Trophoblast cell (in vitro differentiated cells and primary cell): ENCODE measurements around the gene TPRG1.

ENCODE experiments used
- DNase-seq, 2 donors: peaks; one replicate each; pipeline ENCODE4 v3.0.0-alpha.2; 2016
- H2AFZ ChIP-seq: 2 replicates; pipeline ENCODE4 v1.6.1; 2013; ENCODE audit warnings: low read length, moderate library complexity, mild to moderate bottlenecking; ENCODE audit not compliant: insufficient read depth, poor library complexity
- H2AK5ac ChIP-seq: 2 replicates; pipeline ENCODE4 v1.6.1; 2013; ENCODE audit warnings: mild to moderate bottlenecking, low read length
- H2BK120ac ChIP-seq: 2 replicates; pipeline ENCODE4 v1.6.1; 2013; ENCODE audit warnings: low read length, mild to moderate bottlenecking, moderate library complexity; ENCODE audit not compliant: insufficient read depth, poor library complexity
- H2BK12ac ChIP-seq: 2 replicates; pipeline ENCODE4 v1.6.1; 2013; ENCODE audit warnings: mild to moderate bottlenecking, low read length, moderate library complexity
- H2BK5ac ChIP-seq: 2 replicates; pipeline ENCODE4 v1.6.1; 2013; ENCODE audit warnings: low read length, low read depth, moderate library complexity, mild to moderate bottlenecking; ENCODE audit not compliant: poor library complexity
- H3K14ac ChIP-seq: 2 replicates; pipeline ENCODE4 v1.6.1; 2013; ENCODE audit warnings: mild to moderate bottlenecking, low read length
- H3K18ac ChIP-seq: 2 replicates; pipeline ENCODE4 v1.6.1; 2013; ENCODE audit warnings: mild to moderate bottlenecking, low read length
- H3K23ac ChIP-seq: 2 replicates; pipeline ENCODE4 v1.6.1; 2013; ENCODE audit warnings: low read length
- H3K27ac ChIP-seq: 2 replicates; pipeline ENCODE4 v1.5.1; 2013; ENCODE audit warnings: low read depth, mild to moderate bottlenecking, inconsistent platforms, low read length, moderate library complexity
- H3K27me3 ChIP-seq: 2 replicates; pipeline ENCODE4 v1.6.1; 2013; ENCODE audit warnings: inconsistent platforms, mild to moderate bottlenecking, low read length, moderate library complexity; ENCODE audit not compliant: insufficient read depth
- H3K36me3 ChIP-seq, 2 experiments: 1 replicate in 1 of 2; 2 replicates in 1 of 2; pipeline ENCODE4 v1.6.1; 2013; ENCODE audit warnings: low read length in 2 of 2, mild to moderate bottlenecking in 2 of 2, moderate library complexity in 1 of 2; ENCODE audit not compliant: insufficient read depth in 2 of 2, control insufficient read depth in 1 of 2
- H3K4ac ChIP-seq: 2 replicates; pipeline ENCODE4 v1.6.1; 2013; ENCODE audit warnings: low read depth, mild to moderate bottlenecking, low read length, moderate library complexity
- H3K4me1 ChIP-seq, 2 experiments: 1 replicate in 1 of 2; 2 replicates in 1 of 2; pipeline ENCODE4 v1.6.1; 2013; ENCODE audit warnings: low read length in 2 of 2, mild to moderate bottlenecking in 2 of 2, moderate library complexity in 1 of 2; ENCODE audit not compliant: insufficient read depth in 2 of 2, control insufficient read depth in 1 of 2
- H3K4me2 ChIP-seq: 2 replicates; pipeline ENCODE4 v1.6.1; 2013; ENCODE audit warnings: inconsistent platforms, mild to moderate bottlenecking, low read length, moderate library complexity
- H3K4me3 ChIP-seq: 2 replicates; pipeline ENCODE4 v1.5.1; 2013; ENCODE audit warnings: mild to moderate bottlenecking, low read depth, low read length, inconsistent platforms
- H3K79me1 ChIP-seq: one replicate; pipeline ENCODE4 v1.6.1; 2013; ENCODE audit warnings: low read length
- H3K79me2 ChIP-seq: 2 replicates; pipeline ENCODE4 v1.6.1; 2013; ENCODE audit warnings: low read length, mild to moderate bottlenecking; ENCODE audit not compliant: control insufficient read depth, insufficient read depth, poor library complexity
- H3K9ac ChIP-seq: 2 replicates; pipeline ENCODE4 v1.6.1; 2013; ENCODE audit warnings: mild to moderate bottlenecking, low read length
- H3K9me3 ChIP-seq: 2 replicates; pipeline ENCODE4 v1.6.1; 2013; ENCODE audit warnings: low read depth, mild to moderate bottlenecking, control low read depth, inconsistent platforms, low read length; ENCODE audit not compliant: insufficient read depth
- H4K12ac ChIP-seq: 2 replicates; pipeline ENCODE4 v1.6.1; 2013; ENCODE audit warnings: low read depth, mild to moderate bottlenecking, low read length, moderate library complexity
- H4K8ac ChIP-seq: 2 replicates; pipeline ENCODE4 v1.6.1; 2013; ENCODE audit warnings: low read depth, mild to moderate bottlenecking, low read length, moderate library complexity
- H4K91ac ChIP-seq: one replicate; pipeline ENCODE4 v1.6.1; 2013; ENCODE audit warnings: low read depth, mild to moderate bottlenecking, low read length, moderate library complexity
- WGBS: extraction: QIAGEN DNeasy Blood & Tissue Kit; methylation state at CpG from one replicate; pipeline ENCODE4 v1.1.7; 2013; ENCODE audit warnings: missing lambda C conversion rate; ENCODE audit not compliant: insufficient read length, insufficient coverage; ENCODE audit errors: extremely low coverage; 5-methylcytosine and 5-hydroxymethylcytosine counted together

TPRG1 gene

DNA sequence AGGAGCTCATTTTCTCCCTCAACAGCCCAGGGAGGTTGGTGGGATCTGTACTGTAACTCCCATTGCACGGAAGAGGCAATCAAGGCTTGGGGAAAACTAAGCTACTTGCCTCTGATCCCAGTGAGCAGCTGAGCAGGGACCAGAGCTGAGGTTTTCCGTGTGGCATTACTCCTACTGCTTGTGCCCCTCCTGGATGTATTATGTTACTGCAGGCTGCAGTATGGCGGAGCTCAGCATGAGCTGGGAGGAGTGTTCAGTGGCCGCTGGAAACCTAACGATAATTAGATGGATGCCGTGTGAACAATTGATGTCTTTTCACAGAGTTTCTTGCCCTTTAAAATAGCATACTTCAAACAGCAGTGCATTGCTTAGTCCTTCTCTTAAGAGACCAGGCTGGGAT lies 2.0 kb upstream of the TPRG1 start:
- no peak overlapping the region for H4K8ac ChIP-seq
- no peaks in the 10 kb centered on the region for H3K79me1 ChIP-seq
- no peaks in the 10 kb centered on the region for H3K27me3 ChIP-seq
- no peak overlapping the region for H3K14ac ChIP-seq
- H2AK5ac ChIP-seq, result no peak overlapping the region
- H3K9me3 ChIP-seq, result no peaks in the 10 kb centered on the region
- H3K4me1 ChIP-seq, result no peaks in the 10 kb centered on the region
- H3K27ac ChIP-seq, result no peak overlapping the region
- no peak overlapping the region for H2AFZ ChIP-seq
- no peak overlapping the region for H3K9ac ChIP-seq
- no peaks in the 10 kb centered on the region for H3K36me3 ChIP-seq
- H3K18ac ChIP-seq, result no peak overlapping the region
- no peaks in the 10 kb centered on the region for H3K79me2 ChIP-seq
- H2BK120ac ChIP-seq, result no peak overlapping the region
- H4K12ac ChIP-seq, result no peak overlapping the region
- WGBS, result no CpG with 5 or more reads among the region's 6 CpGs
- H4K91ac ChIP-seq, result no peak overlapping the region
- no peak overlapping the region for H3K23ac ChIP-seq
- no peak overlapping the region for H2BK12ac ChIP-seq
- no peak overlapping the region for H3K4ac ChIP-seq
- H3K4me3 ChIP-seq, result no peak overlapping the region
- H2BK5ac ChIP-seq, result no peak overlapping the region
- no peak for DNase-seq
- no peak overlapping the region for H3K4me2 ChIP-seq

DNA sequence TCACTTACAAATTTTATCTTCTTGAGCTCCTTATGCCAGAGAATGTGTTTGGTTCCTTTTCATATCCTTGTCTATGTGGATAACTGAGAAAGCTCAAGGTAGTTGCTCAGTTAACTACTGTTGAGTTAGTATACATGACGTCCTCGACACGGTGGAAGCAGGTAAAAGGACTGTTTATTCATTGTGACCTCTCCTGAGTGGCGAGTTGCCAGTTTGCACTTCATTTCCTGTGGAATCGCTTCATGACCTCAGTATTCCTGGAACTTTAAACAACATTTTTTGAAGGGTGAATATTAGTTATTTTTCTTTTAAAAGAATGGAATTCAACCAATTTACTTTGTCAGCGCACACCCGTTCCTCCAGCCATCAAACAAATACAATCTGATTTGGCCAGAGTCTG lies 1.2 kb upstream of the TPRG1 start:
- Histone ChIP-seq H3K9me3 (no peaks in the 10 kb centered on the region), H3K4me1 (no peaks in the 10 kb centered on the region), H2BK120ac (no peak overlapping the region), H3K4ac (no peak overlapping the region), H3K18ac (no peak overlapping the region), H3K9ac (no peak overlapping the region), H4K91ac (no peak overlapping the region), H3K27me3 (no peaks in the 10 kb centered on the region), H2BK12ac (no peak overlapping the region), H2AK5ac (no peak overlapping the region), H3K79me2 (no peaks in the 10 kb centered on the region), H3K4me3 (no peak overlapping the region), H3K14ac (no peak overlapping the region), H4K12ac (no peak overlapping the region), H3K36me3 (no peaks in the 10 kb centered on the region), H4K8ac (no peak overlapping the region), H3K27ac (no peak overlapping the region), H3K23ac (no peak overlapping the region), H3K4me2 (no peak overlapping the region), H2AFZ (no peak overlapping the region), H2BK5ac (no peak overlapping the region), H3K79me1 (no peaks in the 10 kb centered on the region)
- DNase-seq, result peak in 1 of 2 donors; percentile 37
- no CpG with 5 or more reads among the region's 7 CpGs for WGBS

DNA sequence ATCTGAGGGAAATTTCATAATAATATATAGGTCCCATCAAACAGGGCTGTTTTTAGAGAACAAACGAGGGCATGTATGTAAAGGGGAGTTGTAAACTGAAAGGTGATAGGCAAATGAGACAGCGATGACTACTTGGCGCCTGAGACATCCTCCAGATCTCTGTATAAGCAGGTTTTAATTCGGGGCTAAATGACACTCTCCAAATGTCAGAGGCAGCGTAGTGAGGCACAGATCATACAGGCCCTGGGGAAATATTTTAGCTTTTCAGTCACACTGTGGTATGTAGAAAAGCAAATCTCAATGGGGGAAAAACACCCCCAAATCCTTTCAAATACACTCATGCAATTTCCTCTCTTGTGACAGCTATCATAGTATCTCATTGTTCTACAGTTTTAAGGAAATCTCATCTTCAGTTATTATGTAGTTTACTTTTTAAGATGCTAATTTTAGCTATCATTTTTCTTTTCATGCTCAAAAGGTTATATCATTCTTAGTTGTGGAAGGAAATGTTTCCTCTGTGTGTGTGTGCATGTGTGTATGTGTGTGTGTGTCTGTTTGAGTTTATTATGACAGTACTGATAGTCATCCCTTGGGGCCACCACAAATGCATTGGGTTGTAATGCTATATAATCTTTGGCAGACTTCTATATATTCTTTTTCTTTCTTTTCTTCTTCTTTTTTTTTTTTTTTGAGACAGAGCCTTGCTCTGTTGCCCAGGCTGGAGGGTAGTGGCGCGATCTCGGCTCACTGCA lies 1.1 kb downstream of the TPRG1 start:
- no peak overlapping the region for H2AK5ac ChIP-seq
- no peaks in the 10 kb centered on the region for H3K79me2 ChIP-seq
- no peak overlapping the region for H3K9ac ChIP-seq
- H3K14ac ChIP-seq, result no peak overlapping the region
- no CpG with 5 or more reads among the region's 8 CpGs for WGBS
- H3K9me3 ChIP-seq, result no peaks in the 10 kb centered on the region
- no peak overlapping the region for H3K4me3 ChIP-seq
- DNase-seq, result no peak
- no peaks in the 10 kb centered on the region for H3K4me1 ChIP-seq
- H3K23ac ChIP-seq, result no peak overlapping the region
- no peak overlapping the region for H4K91ac ChIP-seq
- no peak overlapping the region for H3K4ac ChIP-seq
- H3K27ac ChIP-seq, result no peak overlapping the region
- no peak overlapping the region for H2AFZ ChIP-seq
- H4K12ac ChIP-seq, result no peak overlapping the region
- H4K8ac ChIP-seq, result no peak overlapping the region
- no peak overlapping the region for H3K4me2 ChIP-seq
- no peak overlapping the region for H3K18ac ChIP-seq
- H3K27me3 ChIP-seq, result no peaks in the 10 kb centered on the region
- no peak overlapping the region for H2BK5ac ChIP-seq
- H3K36me3 ChIP-seq, result no peaks in the 10 kb centered on the region
- H2BK120ac ChIP-seq, result no peak overlapping the region
- H3K79me1 ChIP-seq, result no peaks in the 10 kb centered on the region
- H2BK12ac ChIP-seq, result no peak overlapping the region

DNA sequence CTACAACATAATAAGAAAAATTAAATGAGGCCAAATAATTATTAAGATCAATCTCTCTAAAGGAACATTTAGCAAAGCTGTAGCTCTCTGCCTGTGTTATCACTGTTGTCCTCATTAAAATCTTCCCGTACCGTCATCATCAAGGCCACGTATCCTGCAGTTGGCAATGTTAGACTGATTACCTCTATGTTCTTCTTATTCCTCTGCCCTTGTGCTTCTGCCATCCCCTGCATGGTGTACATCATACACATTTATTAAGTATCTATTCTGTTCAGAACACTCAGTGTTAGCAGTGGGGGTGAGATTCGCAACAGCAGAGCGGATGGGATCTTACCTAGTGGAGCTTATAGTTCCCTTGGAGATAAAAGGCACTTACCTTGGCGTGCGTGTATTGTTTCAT lies 12.8 kb downstream of the TPRG1 start:
- no peaks in the 10 kb centered on the region for H3K79me2 ChIP-seq
- DNase-seq, result no peak
- H2AK5ac ChIP-seq, result no peak overlapping the region
- no peak overlapping the region for H2BK120ac ChIP-seq
- no peak overlapping the region for H2AFZ ChIP-seq
- H3K4me2 ChIP-seq, result no peak overlapping the region
- H4K12ac ChIP-seq, result no peak overlapping the region
- no peak overlapping the region for H4K91ac ChIP-seq
- no peak overlapping the region for H3K4ac ChIP-seq
- no peak overlapping the region for H4K8ac ChIP-seq
- no peak overlapping the region for H3K18ac ChIP-seq
- no peak overlapping the region for H3K4me3 ChIP-seq
- H3K9ac ChIP-seq, result no peak overlapping the region
- H3K9me3 ChIP-seq, result peaks cover 6% of the 10 kb centered on the region
- no peak overlapping the region for H2BK12ac ChIP-seq
- H3K4me1 ChIP-seq, result peaks cover 0 to 3% of the 10 kb centered on the region in 2 experiments
- H3K27ac ChIP-seq, result no peak overlapping the region
- H3K27me3 ChIP-seq, result no peaks in the 10 kb centered on the region
- H3K23ac ChIP-seq, result no peak overlapping the region
- no peaks in the 10 kb centered on the region for H3K79me1 ChIP-seq
- H3K36me3 ChIP-seq, result no peaks in the 10 kb centered on the region
- no peak overlapping the region for H3K14ac ChIP-seq
- H2BK5ac ChIP-seq, result no peak overlapping the region
- WGBS, result no CpG with 5 or more reads among the region's 7 CpGs
